Measurements from ENCODE around the gene LSR.
"Not testable (repeated sequence)": the region's sequence is repeated elsewhere in the genome, so short reads cannot be mapped to it uniquely, and the experiment has no call there.

Gene LSR

GRCh38 chr19:35214766-35215422 lies 33.9 kb upstream of the LSR start:
- Mint-ChIP-seq H3K4me3 (no peak overlapping the region), H3K27me3 (no peaks in the 10 kb centered on the region), H3K36me3 (no peaks in the 10 kb centered on the region), H3K4me1 (peaks cover 70% of the 10 kb centered on the region), H3K27ac (peak overlapping the region; percentile 99), H3K9me3 (no peaks in the 10 kb centered on the region)

GRCh38 chr19:35216016-35216832 lies 32.6 kb upstream of the LSR start:
- Mint-ChIP-seq H3K4me1 (peaks cover 71% of the 10 kb centered on the region), H3K4me3 (no peak overlapping the region), H3K27me3 (no peaks in the 10 kb centered on the region), H3K9me3 (no peaks in the 10 kb centered on the region), H3K36me3 (no peaks in the 10 kb centered on the region), H3K27ac (peak overlapping the region; percentile 85)

GRCh38 chr19:35216833-35217648 lies 31.8 kb upstream of the LSR start:
- H3K27me3 Mint-ChIP-seq, result no peaks in the 10 kb centered on the region
- peaks cover 69% of the 10 kb centered on the region for H3K4me1 Mint-ChIP-seq
- H3K27ac Mint-ChIP-seq, result peak overlapping the region; percentile 85
- no peaks in the 10 kb centered on the region for H3K36me3 Mint-ChIP-seq
- H3K4me3 Mint-ChIP-seq, result no peak overlapping the region
- H3K9me3 Mint-ChIP-seq, result no peaks in the 10 kb centered on the region

- no peak overlapping the region for H3K27ac Mint-ChIP-seq
These were observed 31.2 kb upstream of the LSR start for GRCh38 chr19:35217649-35217990.

GRCh38 chr19:35219008-35219407 lies 29.8 kb upstream of the LSR start:
- Mint-ChIP-seq H3K27me3 (no peaks in the 10 kb centered on the region), H3K4me3 (no peak overlapping the region), H3K4me1 (peaks cover 62% of the 10 kb centered on the region), H3K9me3 (no peaks in the 10 kb centered on the region), H3K27ac (no peak overlapping the region), H3K36me3 (no peaks in the 10 kb centered on the region)

More at GRCh38 chr19:35217649-35217990, 31.2 kb upstream of the LSR start:
- H3K9me3 Mint-ChIP-seq, result no peaks in the 10 kb centered on the region
- H3K4me1 Mint-ChIP-seq, result peaks cover 63% of the 10 kb centered on the region
- no peaks in the 10 kb centered on the region for H3K27me3 Mint-ChIP-seq
- H3K4me3 Mint-ChIP-seq, result no peak overlapping the region
- no peaks in the 10 kb centered on the region for H3K36me3 Mint-ChIP-seq

- H3K27ac Mint-ChIP-seq, result no peak overlapping the region
- no peaks in the 10 kb centered on the region for H3K9me3 Mint-ChIP-seq
- no peaks in the 10 kb centered on the region for H3K36me3 Mint-ChIP-seq
- H3K4me3 Mint-ChIP-seq, result no peak overlapping the region
- H3K27me3 Mint-ChIP-seq, result no peaks in the 10 kb centered on the region
- peaks cover 55% of the 10 kb centered on the region for H3K4me1 Mint-ChIP-seq
These were observed 28.4 kb upstream of the LSR start for GRCh38 chr19:35220315-35220921.

GRCh38 chr19:35220973-35221590 lies 27.7 kb upstream of the LSR start:
- not testable (repeated sequence) for H3K27me3 Mint-ChIP-seq, H3K4me3 Mint-ChIP-seq, H3K27ac Mint-ChIP-seq, H3K9me3 Mint-ChIP-seq, H3K36me3 Mint-ChIP-seq
- peaks cover 55% of the 10 kb centered on the region for H3K4me1 Mint-ChIP-seq

- Mint-ChIP-seq H3K4me1 (peaks cover 51% of the 10 kb centered on the region), H3K27ac (peak overlapping the region; percentile 10), H3K27me3 (no peaks in the 10 kb centered on the region)
These were observed 26.3 kb upstream of the LSR start for GRCh38 chr19:35222373-35223015.

GRCh38 chr19:35223084-35223790 lies 25.6 kb upstream of the LSR start:
- no peaks in the 10 kb centered on the region for H3K36me3 Mint-ChIP-seq
- no peaks in the 10 kb centered on the region for H3K9me3 Mint-ChIP-seq
- H3K27me3 Mint-ChIP-seq, result no peaks in the 10 kb centered on the region
- H3K27ac Mint-ChIP-seq, result no peak overlapping the region
- peaks cover 51% of the 10 kb centered on the region for H3K4me1 Mint-ChIP-seq
- no peak overlapping the region for H3K4me3 Mint-ChIP-seq

More at GRCh38 chr19:35222373-35223015, 26.3 kb upstream of the LSR start:
- no peaks in the 10 kb centered on the region for H3K9me3 Mint-ChIP-seq
- H3K4me3 Mint-ChIP-seq, result no peak overlapping the region
- no peaks in the 10 kb centered on the region for H3K36me3 Mint-ChIP-seq

- no peaks in the 10 kb centered on the region for H3K27me3 Mint-ChIP-seq
- peaks cover 51% of the 10 kb centered on the region for H3K4me1 Mint-ChIP-seq
- no peaks in the 10 kb centered on the region for H3K36me3 Mint-ChIP-seq
- peak overlapping the region; percentile 4 for H3K27ac Mint-ChIP-seq
- H3K9me3 Mint-ChIP-seq, result no peaks in the 10 kb centered on the region
- H3K4me3 Mint-ChIP-seq, result no peak overlapping the region
These were observed 24.8 kb upstream of the LSR start for GRCh38 chr19:35223862-35224505.

- no peak overlapping the region for H3K4me3 Mint-ChIP-seq
- no peak overlapping the region for H3K27ac Mint-ChIP-seq
- no peaks in the 10 kb centered on the region for H3K27me3 Mint-ChIP-seq
- no peaks in the 10 kb centered on the region for H3K9me3 Mint-ChIP-seq
- H3K36me3 Mint-ChIP-seq, result no peaks in the 10 kb centered on the region
- peaks cover 46% of the 10 kb centered on the region for H3K4me1 Mint-ChIP-seq
These were observed 23.9 kb upstream of the LSR start for GRCh38 chr19:35224681-35225571.

- no peaks in the 10 kb centered on the region for H3K9me3 Mint-ChIP-seq
- H3K4me3 Mint-ChIP-seq, result no peak overlapping the region
- H3K27me3 Mint-ChIP-seq, result no peaks in the 10 kb centered on the region
- H3K36me3 Mint-ChIP-seq, result no peaks in the 10 kb centered on the region
- H3K4me1 Mint-ChIP-seq, result peaks cover 37% of the 10 kb centered on the region
- H3K27ac Mint-ChIP-seq, result peak overlapping the region; percentile 32
These were observed 22.9 kb upstream of the LSR start for GRCh38 chr19:35225951-35226350.

- Mint-ChIP-seq H3K4me3 (no peak overlapping the region), H3K4me1 (peaks cover 32% of the 10 kb centered on the region), H3K27me3 (no peaks in the 10 kb centered on the region), H3K27ac (no peak overlapping the region), H3K9me3 (no peaks in the 10 kb centered on the region), H3K36me3 (no peaks in the 10 kb centered on the region)
These were observed 22.1 kb upstream of the LSR start for GRCh38 chr19:35226748-35227147.

Measured in activated naive CD4-positive, alpha-beta T cell treated with anti-CD3 and anti-CD28 coated beads, Interleukin-2, amount 50 U/mL, for 24 hours (primary cell).